HEK293 (cell line): ENCODE results near the gene SCPEP1.

Experiments
- ZNF274 ChIP-seq, 2 experiments: fragments of 200-500 bp in 1 of 2; fragments of 450-650 bp in 1 of 2; sonication (Bioruptor generic) in 1 of 2; formaldehyde crosslinking in 1 of 2; IDR thresholded peaks; 2 replicates each; pipeline versions ENCODE4 v1.5.1 to v1.6.1; 2014 to 2016; ENCODE audit warnings: borderline replicate concordance in 1 of 2, inconsistent platforms in 1 of 2, low read length in 1 of 2, missing biosample characterization in 1 of 2, missing genetic modification characterization in 1 of 2
- ZNF341 ChIP-seq: fragments of 450-650 bp; formaldehyde crosslinking; IDR thresholded peaks from 2 replicates; pipeline ENCODE4; 2016; ENCODE audit warnings: low read depth, missing biosample characterization, missing genetic modification characterization

- TF ChIP-seq ZNF274 (IDR thresholded peaks at IDR 0.05; ENCODE audit: low read length) (no peak), ZNF274 (tag by site-specific recombination; IDR thresholded peaks at IDR 0.05; ENCODE audit: borderline replicate concordance) (no peak), ZNF341 (no peak)
These were observed 30.2 kb upstream of the SCPEP1 start for GRCh38 chr17:56947741-56948140.
